NCI-H774 (cell line): ENCODE measurements around the gene STK35.

ENCODE experiments used
- DNase-seq: peaks from one replicate; lab custom pipeline; 2025; lab: John Stamatoyannopoulos, UW

STK35 gene

GRCh38 chr20:2101057-2101864, at the start of gene STK35:
TSS of gene STK35 (plus strand) at chr20:2101827. CDS start at chr20:2101882, 55 bp downstream.
- no peak for DNase-seq

GRCh38 chr20:2051946-2052345, 49.7 kb upstream of the STK35 start:
- DNase-seq, result no peak

DNA sequence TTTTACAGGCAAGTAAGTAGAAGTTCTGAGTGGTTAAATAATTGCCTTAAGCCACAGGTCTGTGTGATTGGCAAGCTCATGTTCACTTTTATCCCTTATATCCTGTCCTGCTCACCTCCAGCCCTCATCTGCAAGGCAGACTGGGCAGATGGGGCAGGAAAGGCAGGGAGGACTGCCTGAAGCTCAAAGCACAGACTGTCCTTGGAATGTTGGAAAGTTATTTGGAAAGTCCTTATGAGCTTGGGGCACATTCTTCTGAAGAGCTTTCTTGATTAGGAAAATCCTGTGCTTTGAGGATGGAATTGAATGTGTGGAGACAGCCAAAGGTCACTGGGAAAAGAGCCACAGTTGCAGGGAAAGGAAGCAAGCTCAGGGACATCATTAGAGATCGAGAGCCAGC, 48.9 kb upstream of the STK35 start:
- no peak for DNase-seq

DNA sequence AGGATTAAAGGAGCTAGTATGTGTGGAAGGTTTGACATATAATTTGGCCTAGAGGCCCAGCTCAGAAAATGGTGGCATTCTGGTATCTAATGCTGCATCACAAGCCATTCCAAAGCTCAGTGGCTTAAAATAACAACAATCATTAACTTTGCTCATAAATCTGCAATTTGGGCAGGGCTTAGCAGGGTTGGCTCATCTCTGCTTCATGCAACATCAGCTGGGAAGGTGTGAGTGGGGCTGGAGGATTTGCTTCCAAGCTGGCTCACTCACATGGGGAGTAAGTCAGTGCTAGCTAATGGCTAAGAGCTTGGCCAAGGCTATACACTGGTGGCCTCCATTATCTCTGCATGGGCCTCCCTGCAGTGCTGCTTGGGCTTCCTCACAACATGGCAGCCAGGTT, 48.0 kb upstream of the STK35 start:
- no peak for DNase-seq

DNA sequence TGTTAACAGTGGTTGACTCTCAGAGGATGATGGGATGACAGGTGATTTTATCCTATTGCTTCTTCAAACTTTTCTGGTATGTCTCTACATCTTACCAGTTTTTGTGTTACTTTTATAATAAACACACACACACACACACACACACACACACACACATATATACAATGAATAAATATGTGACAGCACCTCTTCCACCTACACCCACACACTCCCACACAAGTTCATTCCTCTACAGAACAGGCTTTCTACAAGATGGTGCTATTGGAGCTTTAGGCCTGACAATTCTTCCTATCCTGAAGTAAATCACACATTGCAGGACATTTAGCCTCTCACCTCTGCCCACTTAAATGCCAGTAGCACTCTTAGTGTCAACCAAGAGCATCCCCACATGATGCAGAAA, 46.7 kb upstream of the STK35 start:
- DNase-seq, result no peak

- no peak for DNase-seq
Observed at GRCh38 chr20:2059411-2059810, 42.2 kb upstream of the STK35 start.

DNA sequence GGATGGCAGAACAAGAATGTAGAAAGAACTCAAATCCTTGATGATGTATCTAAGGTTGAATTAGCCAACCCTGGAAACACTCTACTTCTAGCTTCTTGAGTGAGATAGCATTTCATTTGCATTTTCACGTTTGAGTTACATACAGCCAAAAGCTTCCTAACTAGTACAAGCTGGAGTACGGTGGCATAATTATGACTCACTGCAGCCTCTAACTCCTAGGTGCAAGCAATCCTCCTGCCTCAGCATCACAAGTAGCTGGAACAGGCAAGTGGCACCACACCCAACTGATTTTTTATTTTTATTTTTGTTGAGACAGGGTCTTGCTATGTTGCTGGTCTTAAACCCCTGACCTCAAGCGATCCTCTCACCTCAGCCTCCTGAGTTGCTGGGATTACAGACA, 36.5 kb upstream of the STK35 start:
- DNase-seq, result no peak

DNA sequence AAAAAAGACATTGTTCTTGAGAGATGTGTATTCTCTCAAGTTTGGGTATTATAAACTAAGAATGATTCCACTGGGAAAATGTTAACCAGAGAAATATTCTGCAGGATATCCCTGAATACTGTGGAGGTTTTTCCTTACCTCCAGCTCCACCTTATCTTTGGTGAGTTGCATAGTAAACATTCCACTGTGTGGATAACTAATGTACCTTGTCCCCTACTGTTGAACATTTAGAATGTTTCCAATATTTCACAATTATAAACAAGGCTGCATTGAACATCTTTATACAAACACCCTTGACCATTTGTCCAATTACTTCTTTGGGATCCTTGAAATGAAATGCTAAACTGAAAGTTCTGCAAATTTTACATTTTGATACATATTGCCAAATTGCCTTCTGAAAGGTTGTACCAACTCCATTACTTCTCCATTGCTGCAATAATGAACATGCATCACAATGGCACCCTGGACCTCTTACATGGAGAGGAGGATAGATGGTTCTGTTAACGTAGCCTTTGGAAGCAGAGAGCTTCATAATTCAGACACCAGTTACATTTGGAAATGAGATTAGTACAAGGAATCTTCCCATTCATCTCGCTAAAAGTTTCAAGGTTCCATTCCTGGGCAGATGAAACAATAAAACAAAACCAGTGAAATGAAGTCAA, 35.0 kb upstream of the STK35 start:
- no peak for DNase-seq

- no peak for DNase-seq
Observed at GRCh38 chr20:2080532-2081224, 20.9 kb upstream of the STK35 start.

DNA sequence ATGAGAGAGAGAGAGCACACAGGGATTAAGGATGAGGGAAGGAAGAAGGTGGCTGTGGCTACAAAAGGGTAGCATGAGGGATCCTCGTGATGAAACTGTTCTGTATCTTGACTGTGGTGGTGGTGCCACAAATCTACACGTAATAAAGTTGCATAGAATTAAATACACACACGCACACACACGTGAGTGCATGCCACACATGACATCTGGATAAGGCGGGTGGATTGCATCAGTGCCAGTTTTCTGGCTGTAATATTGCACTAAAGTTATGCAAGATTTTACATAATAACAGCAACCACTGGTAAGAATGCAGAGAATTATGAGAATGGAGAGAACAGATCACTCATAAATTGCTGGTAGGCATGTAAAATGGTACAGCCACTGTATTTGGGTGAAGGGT, 16.9 kb upstream of the STK35 start:
- DNase-seq, result no peak

GRCh38 chr20:2086177-2086979, 15.2 kb upstream of the STK35 start:
- DNase-seq, result no peak

DNA sequence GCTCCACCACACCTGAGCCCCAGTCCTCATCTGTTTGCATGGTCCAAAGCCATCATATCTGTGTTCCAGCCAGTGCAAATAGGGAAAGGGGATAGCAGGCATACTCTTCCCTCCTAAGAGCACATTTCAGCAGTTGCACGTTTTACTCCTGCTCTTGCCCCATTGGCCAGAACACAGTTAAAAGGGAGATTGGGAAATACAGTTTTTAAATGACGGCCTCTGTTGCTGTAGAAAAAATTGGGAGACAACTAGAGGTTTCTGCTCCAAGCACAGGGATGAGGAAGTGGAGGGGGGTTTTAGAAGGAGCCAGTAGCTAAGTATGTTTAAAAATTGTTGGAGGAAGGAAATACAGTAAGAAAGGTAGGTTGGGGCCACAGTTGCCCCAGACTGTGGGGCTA, 14.6 kb upstream of the STK35 start:
- no peak for DNase-seq

GRCh38 chr20:2088891-2089290, 12.7 kb upstream of the STK35 start:
- DNase-seq, result peak; percentile 7

GRCh38 chr20:2089447-2089846, 12.2 kb upstream of the STK35 start:
- DNase-seq, result no peak

- no peak for DNase-seq
Observed at GRCh38 chr20:2093159-2093781, 8.4 kb upstream of the STK35 start.

GRCh38 chr20:2093883-2094282, 7.7 kb upstream of the STK35 start:
- DNase-seq, result no peak

DNA sequence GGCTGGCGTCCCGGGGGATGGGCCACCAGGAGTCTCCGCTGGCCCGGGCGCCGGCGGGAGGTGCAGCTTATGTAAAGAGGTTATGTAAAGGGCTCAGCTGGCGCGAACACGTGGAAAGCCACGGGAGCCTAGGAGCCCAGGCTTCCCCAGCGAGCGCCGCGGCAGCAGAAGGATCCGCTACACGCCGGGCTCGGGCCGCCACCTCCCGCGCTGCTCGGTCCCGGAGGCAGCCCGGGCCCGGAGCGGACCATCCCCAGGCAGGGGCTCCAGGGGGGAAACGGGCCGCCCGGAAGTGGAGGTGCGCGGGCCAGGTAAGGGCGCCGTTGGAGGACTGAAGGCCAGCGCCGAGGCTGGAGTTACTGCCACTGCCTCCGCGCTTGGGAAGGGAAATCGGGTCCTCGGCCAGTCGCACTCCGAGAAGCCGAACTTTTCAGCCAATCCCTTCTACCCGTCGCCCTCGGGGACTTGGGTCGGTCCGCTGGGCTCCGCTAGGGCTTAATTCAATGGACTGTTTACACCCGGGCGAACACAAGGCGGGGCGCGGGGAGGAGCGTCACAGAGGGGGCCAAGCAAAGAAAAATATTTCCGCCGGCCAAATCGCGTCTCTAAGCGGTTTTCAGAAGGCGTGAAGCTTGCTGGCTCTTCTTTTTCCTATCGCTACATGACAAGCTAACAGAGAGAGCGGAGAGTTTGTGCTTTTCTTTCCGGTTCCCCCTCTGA, 398 bp downstream of the STK35 start:
- DNase-seq, result peak; percentile 84

DNA sequence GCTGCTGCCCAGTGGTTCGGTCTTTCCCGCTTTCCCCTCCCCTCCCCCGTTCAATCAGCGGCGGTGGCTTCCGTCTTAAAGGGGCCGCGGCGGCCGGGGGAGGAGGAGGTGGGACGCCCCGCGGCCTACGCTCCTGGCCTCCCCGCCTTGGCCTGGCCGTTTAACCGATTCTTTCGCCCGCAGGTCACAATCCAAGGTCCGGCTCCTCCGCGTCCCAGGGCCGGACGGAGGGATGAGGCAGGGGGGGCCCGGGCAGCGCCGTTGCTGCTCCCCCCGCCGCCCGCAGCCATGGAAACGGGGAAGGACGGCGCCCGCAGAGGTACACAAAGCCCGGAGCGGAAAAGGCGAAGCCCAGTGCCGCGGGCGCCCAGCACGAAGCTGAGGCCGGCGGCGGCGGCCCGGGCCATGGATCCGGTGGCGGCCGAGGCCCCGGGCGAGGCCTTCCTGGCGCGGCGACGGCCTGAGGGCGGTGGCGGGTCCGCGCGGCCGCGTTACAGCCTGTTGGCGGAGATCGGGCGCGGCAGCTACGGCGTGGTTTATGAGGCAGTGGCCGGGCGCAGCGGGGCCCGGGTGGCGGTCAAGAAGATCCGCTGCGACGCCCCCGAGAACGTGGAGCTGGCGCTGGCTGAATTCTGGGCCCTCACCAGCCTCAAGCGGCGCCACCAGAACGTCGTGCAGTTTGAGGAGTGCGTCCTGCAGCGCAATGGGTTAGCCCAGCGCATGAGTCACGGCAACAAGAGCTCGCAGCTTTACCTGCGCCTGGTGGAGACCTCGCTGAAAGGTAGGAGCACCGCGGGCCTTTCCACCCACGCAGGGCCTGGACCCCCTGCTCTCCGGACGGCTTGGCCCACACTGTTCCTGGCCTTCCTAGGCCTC, 1.2 kb downstream of the STK35 start:
- peak; percentile 84 for DNase-seq

DNA sequence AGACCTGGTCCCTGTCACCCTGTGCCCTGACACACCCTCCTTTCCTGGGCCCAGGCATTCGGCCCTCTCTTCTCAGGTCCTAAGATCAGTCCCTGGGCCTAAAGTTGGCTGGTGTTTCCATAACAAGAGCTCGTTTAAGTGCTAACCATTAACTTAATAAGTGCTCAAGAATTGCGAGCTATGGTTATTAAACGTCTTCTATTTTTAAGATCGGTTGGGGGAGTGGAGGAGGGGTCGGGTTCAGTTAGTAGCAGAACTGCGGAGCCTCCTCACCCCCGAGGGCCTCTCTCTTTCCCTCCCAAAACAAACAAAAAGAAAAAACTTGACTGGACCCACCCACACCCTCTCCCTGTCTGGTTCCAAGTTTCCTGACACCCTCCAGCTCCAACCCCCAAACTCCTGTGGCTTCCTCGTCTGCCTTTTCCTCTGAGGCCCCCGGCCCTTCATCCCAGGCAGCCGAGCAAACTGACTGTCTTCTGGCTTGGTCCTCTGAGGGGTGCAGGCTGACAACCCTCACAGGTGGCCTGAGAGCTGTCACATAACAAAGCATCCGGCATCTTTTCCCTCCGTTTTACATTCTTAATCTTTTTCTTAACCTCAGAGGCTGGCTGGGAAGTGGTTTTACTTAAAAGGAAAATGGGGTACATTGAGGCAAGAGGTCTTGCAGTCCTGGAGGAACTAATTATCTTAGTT, 2.0 kb downstream of the STK35 start:
- DNase-seq, result no peak
